Heart left ventricle (tissue), 13 donors: ENCODE results near the gene RBMS1.

Experiments
- POLR2A ChIP-seq, 2 donors: fragments of 450-650 bp; IDR thresholded peaks; one replicate each; pipeline ENCODE4 v1.6.1; 2017; ENCODE audit warnings: antibody characterized with exemption in 2 of 2, mild to moderate bottlenecking in 2 of 2, moderate library complexity in 2 of 2
- TF ChIP-seq, protein P1 (sequence below), 12 donors: fragments of 200-600 bp; sonication (generic) in 4 of 12; IDR thresholded peaks; one replicate each; pipeline versions ENCODE4 v1.5.0 to v1.8.0; 2018 to 2022; ENCODE audit warnings: antibody characterized with exemption in 12 of 12, mild to moderate bottlenecking in 5 of 12
- donor health status: ischemic (EF 13 %, LVEDD 7.1; RV severe dilation, severe dysfunction).
- donor health status: DM: no; HTN: yes; CAD: no.
- donor health status: DM: no; HTN: no; CAD: no.
- donor health status: ischemic (EF 25% LVEDD 6.9; RV normal size, moderate dysfunction).
- donor health status: ischemic (EF 25% LVEDD 5.7; RV mildly dilated, moderate dysfunction).
- donor health status: ischemic (EF 35%, LVEDD 5.7; RV mildly dilated, moderate dysfunction).
- donor health status: nonischemic (EF 11% LVEDD 7.7; RV severe dilation, severe dysfunction).
- donor health status: DM: yes; HTN: yes; CAD: no.
- donor health status: PGD.
- donor health status: ischemic (EF 29% LVEDD 5.4; RV normal size, mild dysfunction).
- donor health status: nonischemic (EF 23%, LVEDD 6.1; RV moderate dilation, normal function).

DNA sequence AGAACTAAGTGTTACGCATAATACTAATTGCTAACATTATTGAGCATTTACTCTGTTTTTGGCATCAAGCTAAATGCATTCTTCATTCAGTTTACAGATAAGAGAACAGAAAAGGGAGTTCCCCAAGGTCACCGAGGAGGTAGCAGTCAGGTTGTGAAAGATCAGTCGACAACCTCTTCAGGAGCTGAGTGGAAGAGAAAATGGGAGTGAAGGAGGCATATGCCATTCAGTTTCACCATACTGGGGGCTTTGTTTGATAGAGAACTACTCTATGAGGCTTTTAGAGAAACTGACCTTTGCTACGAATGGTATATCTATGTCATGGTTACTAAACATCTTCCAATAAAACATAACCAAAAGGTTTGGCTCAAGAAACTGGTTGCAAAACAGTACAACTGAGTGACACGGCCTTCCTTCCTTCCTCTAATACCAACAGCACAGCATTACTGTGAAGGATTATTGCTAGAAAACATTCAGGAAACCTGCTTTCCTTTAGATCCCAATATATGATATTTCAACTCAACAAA lies 112.1 kb downstream of the RBMS1 start:
- TF ChIP-seq, protein P1, sequence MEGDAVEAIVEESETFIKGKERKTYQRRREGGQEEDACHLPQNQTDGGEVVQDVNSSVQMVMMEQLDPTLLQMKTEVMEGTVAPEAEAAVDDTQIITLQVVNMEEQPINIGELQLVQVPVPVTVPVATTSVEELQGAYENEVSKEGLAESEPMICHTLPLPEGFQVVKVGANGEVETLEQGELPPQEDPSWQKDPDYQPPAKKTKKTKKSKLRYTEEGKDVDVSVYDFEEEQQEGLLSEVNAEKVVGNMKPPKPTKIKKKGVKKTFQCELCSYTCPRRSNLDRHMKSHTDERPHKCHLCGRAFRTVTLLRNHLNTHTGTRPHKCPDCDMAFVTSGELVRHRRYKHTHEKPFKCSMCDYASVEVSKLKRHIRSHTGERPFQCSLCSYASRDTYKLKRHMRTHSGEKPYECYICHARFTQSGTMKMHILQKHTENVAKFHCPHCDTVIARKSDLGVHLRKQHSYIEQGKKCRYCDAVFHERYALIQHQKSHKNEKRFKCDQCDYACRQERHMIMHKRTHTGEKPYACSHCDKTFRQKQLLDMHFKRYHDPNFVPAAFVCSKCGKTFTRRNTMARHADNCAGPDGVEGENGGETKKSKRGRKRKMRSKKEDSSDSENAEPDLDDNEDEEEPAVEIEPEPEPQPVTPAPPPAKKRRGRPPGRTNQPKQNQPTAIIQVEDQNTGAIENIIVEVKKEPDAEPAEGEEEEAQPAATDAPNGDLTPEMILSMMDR (IDR thresholded peaks at IDR 0.05): no peak
- no peak for TF ChIP-seq POLR2A (IDR thresholded peaks at IDR 0.05)
